Endothelial cell of umbilical vein (primary cell): Measurements from ENCODE around the gene RIMBP2. TPM values are rescaled to one million over a fixed set of nuclear protein-coding genes. Genes with fewer than 3 reads are reported as not detected.

ENCODE experiments used
- BruUV-seq: library from RNA; stranded (reverse); fragments of 400-500 nt; replicated peaks from 2 replicates; lab custom pipeline; 2021; lab: Mats Ljungman, UMichigan
- CTCF ChIA-PET: fragments of 300-600, 350-600 bp; sonication (Branson Sonifier 250); formaldehyde crosslinking; loops from one replicate; lab custom pipeline; 2021; ENCODE audit warnings: antibody characterized with exemption, inconsistent platforms; lab: Charles Lee
- POLR2A ChIA-PET: fragments of 300-600, 350-600 bp; sonication (Branson Sonifier 250); formaldehyde crosslinking; loops from one replicate; lab custom pipeline; 2021; ENCODE audit warnings: antibody characterized with exemption, inconsistent platforms; lab: Charles Lee
- DNase-seq: peaks from one replicate; pipeline ENCODE4 v3.0.0-alpha.2; 2011; ENCODE audit warnings: low read depth, low spot score
- FAIRE-seq: peaks from 2 replicates; lab custom pipeline; 2011; peaks lifted over from hg19 to GRCh38; lab: Jason Lieb, UNC
- H2AFZ ChIP-seq: 2 replicates; pipeline ENCODE4 v1.6.0; 2012; ENCODE audit warnings: low read depth, low read length, control low read depth, inconsistent platforms
- H3K27ac ChIP-seq: 2 replicates; pipeline ENCODE4 v1.5.1; 2011; ENCODE audit warnings: low read depth, mild to moderate bottlenecking, control low read depth, low read length, moderate library complexity; ENCODE audit not compliant: insufficient read depth
- H3K27me3 ChIP-seq, 2 experiments: 2 replicates each; pipeline versions ENCODE4 v1.6.0 to v1.6.1; 2011; ENCODE audit warnings: low read length in 2 of 2, mixed read lengths in 1 of 2; ENCODE audit not compliant: control insufficient read depth in 2 of 2, insufficient read depth in 2 of 2
- H3K36me3 ChIP-seq, 2 experiments: 2 replicates in 1 of 2; 3 replicates in 1 of 2; pipeline ENCODE4 v1.5.1; 2011; ENCODE audit warnings: low read length in 2 of 2, mild to moderate bottlenecking in 1 of 2, moderate library complexity in 1 of 2; ENCODE audit not compliant: control insufficient read depth in 2 of 2, insufficient read depth in 2 of 2; ENCODE audit errors: extremely low read depth in 1 of 2
- H3K4me1 ChIP-seq: 3 replicates; pipeline ENCODE4 v1.5.1; 2011; ENCODE audit warnings: mild to moderate bottlenecking, low read length; ENCODE audit not compliant: control insufficient read depth, insufficient read depth; ENCODE audit errors: extremely low read depth
- H3K4me2 ChIP-seq: 2 replicates; pipeline ENCODE4 v1.6.1; 2011; ENCODE audit warnings: low read length, control low read depth, mixed read lengths; ENCODE audit not compliant: insufficient read depth
- H3K4me3 ChIP-seq, 3 experiments: fragments of 200-600 bp in 1 of 3; sonication (generic), shearing (Covaris generic) in 1 of 3; replicated peaks in 1 of 3; 2 replicates each; pipeline ENCODE4 v1.5.1; 2011 to 2016; ENCODE audit warnings: control low read depth in 3 of 3, low read length in 3 of 3, mild to moderate bottlenecking in 2 of 3, inconsistent platforms in 1 of 3, low read depth in 1 of 3, moderate library complexity in 1 of 3; ENCODE audit not compliant: insufficient read depth in 1 of 3
- H3K79me2 ChIP-seq: 2 replicates; pipeline ENCODE4 v1.6.0; 2012; ENCODE audit warnings: low read length, inconsistent platforms; ENCODE audit not compliant: control insufficient read depth, insufficient read depth
- H3K9ac ChIP-seq: replicated peaks from 2 replicates; pipeline ENCODE3; 2011; ENCODE audit warnings: low read length, control low read depth; ENCODE audit not compliant: insufficient read depth; ENCODE audit errors: extremely low read depth
- H3K9me1 ChIP-seq: replicated peaks from 3 replicates; pipeline ENCODE4 v1.6.0; 2011; ENCODE audit warnings: mild to moderate bottlenecking, low read length; ENCODE audit not compliant: control insufficient read depth, insufficient read depth; ENCODE audit errors: extremely low read depth
- H3K9me3 ChIP-seq: replicated peaks from 2 replicates; pipeline ENCODE4 v1.5.1; 2012; ENCODE audit warnings: low read length, inconsistent platforms; ENCODE audit not compliant: control insufficient read depth, insufficient read depth
- H4K20me1 ChIP-seq: replicated peaks from 2 replicates; pipeline ENCODE3; 2011; ENCODE audit warnings: mild to moderate bottlenecking, low read length; ENCODE audit not compliant: control insufficient read depth, insufficient read depth; ENCODE audit errors: extremely low read depth
- EZH2 ChIP-seq: IDR thresholded peaks from 2 replicates; pipeline ENCODE4 v1.6.1; 2012; ENCODE audit warnings: borderline replicate concordance, low read depth, mild to moderate bottlenecking, moderate library complexity, low read length, inconsistent platforms; ENCODE audit not compliant: severe bottlenecking
- FOS ChIP-seq: IDR thresholded peaks from 2 replicates; pipeline ENCODE4 v1.6.1; 2011; ENCODE audit warnings: mild to moderate bottlenecking, low read length, moderate library complexity, borderline replicate concordance; ENCODE audit not compliant: insufficient read depth
- GATA2 ChIP-seq: IDR thresholded peaks from 2 replicates; pipeline ENCODE4 v1.7.0; 2011; ENCODE audit warnings: low read depth, mild to moderate bottlenecking, moderate library complexity, mixed read lengths, low read length; ENCODE audit not compliant: insufficient read length, insufficient read depth
- JUN ChIP-seq: IDR thresholded peaks from 2 replicates; pipeline ENCODE4 v1.6.1; 2011; ENCODE audit warnings: borderline replicate concordance, low read depth; ENCODE audit not compliant: insufficient read length, insufficient read depth
- MYC ChIP-seq: IDR thresholded peaks from one replicate; pipeline ENCODE4 v1.6.1; 2011; ENCODE audit warnings: mild to moderate bottlenecking, low read depth, low read length
- POLR2A ChIP-seq: IDR thresholded peaks from 2 replicates; pipeline ENCODE4 v1.6.1; 2012; ENCODE audit warnings: low read depth, mild to moderate bottlenecking, control low read depth, low read length
- POLR2AphosphoS5 ChIP-seq: IDR thresholded peaks from 2 replicates; pipeline ENCODE4 v1.6.1; 2012; ENCODE audit warnings: low read depth, mild to moderate bottlenecking, control low read depth, low read length, moderate library complexity; ENCODE audit not compliant: insufficient read depth
- dilution Hi-C: fragments of 300-500 bp; cut with MboI; formaldehyde crosslinking; loops from one replicate; pipeline ENCODE4 v1.15.0; 2019; ENCODE audit warnings: low sequenced_read_pairs; ENCODE audit not compliant: extremely low pct_ligation_motif_present
- intact Hi-C: fragments of 100-400 bp; cut with micrococcal nuclease; formaldehyde crosslinking; loops from one replicate; pipeline ENCODE4 v1.10.0; 2022
- polyA plus RNA-seq, 4 experiments: library from polyadenylated mRNA; depleted of rRNA in 3 of 4; stranded (reverse) in 3 of 4; unstranded in 1 of 4; fragments of >200 nt; gene quantifications; 2 replicates each; pipeline versions ENCODE4 v1.2.1 to v1.2.3, GENCODE V29; 2011 to 2012; ENCODE audit warnings: missing spikeins in 1 of 4
- total RNA-seq: library from RNA; stranded (reverse); gene quantifications from 2 replicates; pipeline ENCODE4 v1.2.3, GENCODE V29; 2021
- TF ChIP-seq, protein P1 (sequence below): IDR thresholded peaks from 2 replicates; pipeline ENCODE4 v1.6.1; 2011; ENCODE audit not compliant: insufficient read depth, insufficient read length
- TF ChIP-seq, protein P2 (sequence below), 2 donors: IDR thresholded peaks; 1 replicate in 1 of 2; 2 replicates in 1 of 2; pipeline ENCODE4 v1.5.1; 2011; ENCODE audit warnings: low read length in 2 of 2, mild to moderate bottlenecking in 2 of 2, moderate library complexity in 2 of 2, control low read depth in 1 of 2, inconsistent platforms in 1 of 2, low read depth in 1 of 2; ENCODE audit not compliant: insufficient read depth in 1 of 2; ENCODE audit errors: extremely low read depth in 1 of 2

The RIMBP2 gene
- total and polyA plus RNA-seq, 2 donors (not counting 3 experiments of a cell fraction or from before 2014, with no cell fraction given): 0.04 TPM; not detected in 1

DNA sequence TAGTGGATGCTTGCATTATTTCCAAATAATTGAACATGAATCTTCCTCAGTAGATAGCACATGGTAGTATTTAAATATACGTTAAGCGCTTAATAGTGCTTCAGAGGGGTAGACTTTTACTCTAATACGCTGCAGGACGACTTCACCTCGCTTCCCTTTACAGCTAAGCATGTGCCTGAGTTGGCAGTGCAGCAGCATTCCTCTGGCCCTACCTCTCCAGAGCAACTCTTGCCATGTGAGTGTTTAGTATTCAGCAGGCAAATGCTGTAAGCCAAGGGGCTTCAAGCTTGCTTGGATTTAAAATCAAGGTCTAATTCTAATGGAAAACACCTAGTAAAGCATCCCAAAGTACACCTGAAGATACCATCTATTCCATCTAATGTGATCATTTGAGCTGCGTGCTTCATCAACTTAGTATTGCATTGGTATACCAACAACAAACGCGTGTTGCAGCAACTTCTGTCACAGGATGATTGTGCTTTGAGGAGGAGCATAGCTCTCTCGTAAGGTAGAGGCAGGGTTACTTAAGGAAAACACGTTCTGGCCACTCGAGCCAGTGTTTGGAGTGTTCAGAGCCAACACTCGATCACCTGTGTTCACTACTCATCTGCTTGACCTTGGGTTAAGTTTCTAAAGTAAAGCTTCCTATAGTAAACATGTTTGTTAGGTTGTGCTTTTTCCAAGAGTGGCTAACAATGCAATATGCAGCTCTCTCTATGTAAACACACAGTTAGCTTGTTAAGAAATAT is 317.8 kb downstream of the RIMBP2 start:
- H3K79me2 ChIP-seq: no peaks in the 10 kb centered on the region
- no peak for TF ChIP-seq POLR2AphosphoS5
- TF ChIP-seq JUN: no peak
- no peak for TF ChIP-seq GATA2
- TF ChIP-seq FOS: no peak
- TF ChIP-seq, protein P1, sequence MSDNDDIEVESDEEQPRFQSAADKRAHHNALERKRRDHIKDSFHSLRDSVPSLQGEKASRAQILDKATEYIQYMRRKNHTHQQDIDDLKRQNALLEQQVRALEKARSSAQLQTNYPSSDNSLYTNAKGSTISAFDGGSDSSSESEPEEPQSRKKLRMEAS: no peak
- TF ChIP-seq, protein P2, sequence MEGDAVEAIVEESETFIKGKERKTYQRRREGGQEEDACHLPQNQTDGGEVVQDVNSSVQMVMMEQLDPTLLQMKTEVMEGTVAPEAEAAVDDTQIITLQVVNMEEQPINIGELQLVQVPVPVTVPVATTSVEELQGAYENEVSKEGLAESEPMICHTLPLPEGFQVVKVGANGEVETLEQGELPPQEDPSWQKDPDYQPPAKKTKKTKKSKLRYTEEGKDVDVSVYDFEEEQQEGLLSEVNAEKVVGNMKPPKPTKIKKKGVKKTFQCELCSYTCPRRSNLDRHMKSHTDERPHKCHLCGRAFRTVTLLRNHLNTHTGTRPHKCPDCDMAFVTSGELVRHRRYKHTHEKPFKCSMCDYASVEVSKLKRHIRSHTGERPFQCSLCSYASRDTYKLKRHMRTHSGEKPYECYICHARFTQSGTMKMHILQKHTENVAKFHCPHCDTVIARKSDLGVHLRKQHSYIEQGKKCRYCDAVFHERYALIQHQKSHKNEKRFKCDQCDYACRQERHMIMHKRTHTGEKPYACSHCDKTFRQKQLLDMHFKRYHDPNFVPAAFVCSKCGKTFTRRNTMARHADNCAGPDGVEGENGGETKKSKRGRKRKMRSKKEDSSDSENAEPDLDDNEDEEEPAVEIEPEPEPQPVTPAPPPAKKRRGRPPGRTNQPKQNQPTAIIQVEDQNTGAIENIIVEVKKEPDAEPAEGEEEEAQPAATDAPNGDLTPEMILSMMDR (IDR thresholded peaks at IDR 0.05; ENCODE audit: extremely low read depth in 1 of 2, insufficient read depth in 1 of 2, low read depth in 1 of 2, low read length in 2 of 2): no peak
- TF ChIP-seq EZH2: no peak
- TF ChIP-seq MYC: no peak
- no peak for TF ChIP-seq POLR2A
- H3K27me3 ChIP-seq: no peaks in the 10 kb centered on the region
- no peaks in the 10 kb centered on the region for H4K20me1 ChIP-seq
- intact Hi-C loops: no loop called here
- DNase-seq: no peak
- no peaks in the 10 kb centered on the region for H3K36me3 ChIP-seq
- FAIRE-seq: no peak
- H3K4me2 ChIP-seq: no peak overlapping the region
- no peak overlapping the region for H3K9ac ChIP-seq
- CTCF ChIA-PET: no interaction called here
- H3K4me3 ChIP-seq: no peak overlapping the region
- no peak overlapping the region for H3K27ac ChIP-seq
- dilution Hi-C loops: no loop called here
- POLR2A ChIA-PET: no interaction called here
- H3K9me1 ChIP-seq: no peaks in the 10 kb centered on the region
- H3K4me1 ChIP-seq: no peaks in the 10 kb centered on the region
- peaks cover 6% of the 10 kb centered on the region for H3K9me3 ChIP-seq
- H2AFZ ChIP-seq: no peak overlapping the region
- no TSS peak for BruUV-seq
